Measurements from ENCODE around the gene EPAS1. TPM values are rescaled to one million over a fixed set of nuclear protein-coding genes. Genes with fewer than 3 reads are reported as not detected.

The EPAS1 gene
- total RNA-seq, 1 experiment from 2014 or later = 55.9 TPM

DNA sequence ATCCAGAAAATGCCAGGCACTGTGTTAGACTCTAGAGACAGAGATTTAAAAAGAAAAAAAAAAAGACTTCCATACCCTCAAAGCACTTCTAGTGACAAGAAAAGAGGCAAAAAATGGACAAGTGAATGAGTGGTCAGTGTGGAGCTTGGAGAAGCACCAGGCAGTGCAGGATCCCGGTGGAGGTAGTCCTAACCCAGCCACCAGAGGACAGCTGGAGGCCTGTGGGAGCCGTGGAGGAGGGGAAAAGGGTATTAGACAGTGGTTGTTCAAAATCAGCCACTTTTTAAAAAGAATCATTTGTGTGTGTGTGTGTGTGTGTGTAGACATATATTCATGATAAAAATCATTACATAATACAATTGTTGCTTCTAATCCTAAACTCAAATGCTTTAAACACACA lies 32.8 kb upstream of the EPAS1 start:
- Histone ChIP-seq H3K36me3 (ENCODE audit: control insufficient read depth in 1 of 2, insufficient read depth in 2 of 2, low read length in 2 of 2) (no peaks in the 10 kb centered on the region), H3K9ac (ENCODE audit: low read length) (no peak overlapping the region), H3K4me3 (replicated peaks in 1 of 2; ENCODE audit: low read depth in 1 of 2, low read length in 2 of 2) (no peak overlapping the region), H3K9me3 (ENCODE audit: control insufficient read depth in 1 of 2, insufficient read depth in 1 of 2, low read depth in 1 of 2, low read length in 2 of 2) (no peaks in the 10 kb centered on the region), H2AFZ (ENCODE audit: low read depth, low read length, poor library complexity, severe bottlenecking) (no peak overlapping the region), H3K79me2 (ENCODE audit: insufficient read depth, low read length) (no peaks in the 10 kb centered on the region), H4K20me1 (ENCODE audit: insufficient read depth) (no peaks in the 10 kb centered on the region), H3K27me3 (ENCODE audit: insufficient read depth, low read length) (no peaks in the 10 kb centered on the region), H3K27ac (ENCODE audit: low read depth, low read length) (no peak overlapping the region), H3K4me2 (ENCODE audit: low read length) (no peak overlapping the region), H3K4me1 (ENCODE audit: control insufficient read depth in 1 of 2, insufficient read depth in 2 of 2, low read length in 2 of 2) (no peaks in the 10 kb centered on the region), H3K9me2 (ENCODE audit: insufficient read depth) (no peaks in the 10 kb centered on the region)
- no peak for DNase-seq (ENCODE audit: low read depth, low spot score)
- RAD21 ChIA-PET (ENCODE audit: low non-redundant PET in 1 of 2, low total read pairs in 2 of 2, uncharacterized antibody in 2 of 2, unreplicated experiment in 2 of 2) = no interaction called here
- TF ChIP-seq EZH2 (IDR thresholded peaks at IDR 0.05) (no peak), YY1 (IDR thresholded peaks at IDR 0.05; ENCODE audit: extremely low read depth, insufficient replicate concordance, low read depth, low read length) (no peak), CEBPB (IDR thresholded peaks at IDR 0.05; ENCODE audit: low read depth) (no peak), TCF7L2 (IDR thresholded peaks at IDR 0.05; ENCODE audit: borderline replicate concordance, extremely low read depth, insufficient read depth, insufficient read length) (no peak), POLR2A (IDR thresholded peaks at IDR 0.05; ENCODE audit: borderline replicate concordance, extremely low read depth, insufficient read depth, insufficient read length) (no peak), ZFX (IDR thresholded peaks at IDR 0.05) (no peak), SIN3A (IDR thresholded peaks at IDR 0.05; ENCODE audit: low read depth) (no peak)
- TF ChIP-seq, protein P1, sequence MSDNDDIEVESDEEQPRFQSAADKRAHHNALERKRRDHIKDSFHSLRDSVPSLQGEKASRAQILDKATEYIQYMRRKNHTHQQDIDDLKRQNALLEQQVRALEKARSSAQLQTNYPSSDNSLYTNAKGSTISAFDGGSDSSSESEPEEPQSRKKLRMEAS (IDR thresholded peaks at IDR 0.05) = no peak
- TF ChIP-seq, protein P2, sequence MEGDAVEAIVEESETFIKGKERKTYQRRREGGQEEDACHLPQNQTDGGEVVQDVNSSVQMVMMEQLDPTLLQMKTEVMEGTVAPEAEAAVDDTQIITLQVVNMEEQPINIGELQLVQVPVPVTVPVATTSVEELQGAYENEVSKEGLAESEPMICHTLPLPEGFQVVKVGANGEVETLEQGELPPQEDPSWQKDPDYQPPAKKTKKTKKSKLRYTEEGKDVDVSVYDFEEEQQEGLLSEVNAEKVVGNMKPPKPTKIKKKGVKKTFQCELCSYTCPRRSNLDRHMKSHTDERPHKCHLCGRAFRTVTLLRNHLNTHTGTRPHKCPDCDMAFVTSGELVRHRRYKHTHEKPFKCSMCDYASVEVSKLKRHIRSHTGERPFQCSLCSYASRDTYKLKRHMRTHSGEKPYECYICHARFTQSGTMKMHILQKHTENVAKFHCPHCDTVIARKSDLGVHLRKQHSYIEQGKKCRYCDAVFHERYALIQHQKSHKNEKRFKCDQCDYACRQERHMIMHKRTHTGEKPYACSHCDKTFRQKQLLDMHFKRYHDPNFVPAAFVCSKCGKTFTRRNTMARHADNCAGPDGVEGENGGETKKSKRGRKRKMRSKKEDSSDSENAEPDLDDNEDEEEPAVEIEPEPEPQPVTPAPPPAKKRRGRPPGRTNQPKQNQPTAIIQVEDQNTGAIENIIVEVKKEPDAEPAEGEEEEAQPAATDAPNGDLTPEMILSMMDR (IDR thresholded peaks at IDR 0.05 in 2 of 3, conservative IDR thresholded peaks at IDR 0.05 in 1 of 3; ENCODE audit: borderline replicate concordance in 1 of 3, insufficient read depth in 1 of 3, low read depth in 2 of 3, low read length in 2 of 3) = no peak
- TF ChIP-seq, protein P3, sequence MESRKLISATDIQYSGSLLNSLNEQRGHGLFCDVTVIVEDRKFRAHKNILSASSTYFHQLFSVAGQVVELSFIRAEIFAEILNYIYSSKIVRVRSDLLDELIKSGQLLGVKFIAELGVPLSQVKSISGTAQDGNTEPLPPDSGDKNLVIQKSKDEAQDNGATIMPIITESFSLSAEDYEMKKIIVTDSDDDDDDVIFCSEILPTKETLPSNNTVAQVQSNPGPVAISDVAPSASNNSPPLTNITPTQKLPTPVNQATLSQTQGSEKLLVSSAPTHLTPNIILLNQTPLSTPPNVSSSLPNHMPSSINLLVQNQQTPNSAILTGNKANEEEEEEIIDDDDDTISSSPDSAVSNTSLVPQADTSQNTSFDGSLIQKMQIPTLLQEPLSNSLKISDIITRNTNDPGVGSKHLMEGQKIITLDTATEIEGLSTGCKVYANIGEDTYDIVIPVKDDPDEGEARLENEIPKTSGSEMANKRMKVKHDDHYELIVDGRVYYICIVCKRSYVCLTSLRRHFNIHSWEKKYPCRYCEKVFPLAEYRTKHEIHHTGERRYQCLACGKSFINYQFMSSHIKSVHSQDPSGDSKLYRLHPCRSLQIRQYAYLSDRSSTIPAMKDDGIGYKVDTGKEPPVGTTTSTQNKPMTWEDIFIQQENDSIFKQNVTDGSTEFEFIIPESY (IDR thresholded peaks at IDR 0.05; ENCODE audit: extremely low read depth, insufficient replicate concordance, low read length) = no peak
- CTCF ChIA-PET = no interaction called here
- ATAC-seq = no peak; the same call in 1 of the 2 replicates
- intact Hi-C loops (cut with micrococcal nuclease) = no loop called here
- BruUV-seq (replicated peaks) = no TSS peak
- POLR2A ChIA-PET = no interaction called here

Measured in HCT116 (cell line).